SK-N-SH (cell line): ENCODE measurements around the gene C9orf57.

Source experiments
- CTCF ChIP-seq: fragments of 200-600 bp; sonication (generic); IDR thresholded peaks from 2 replicates; pipeline ENCODE4 v1.6.1; 2017; ENCODE audit warnings: antibody characterized with exemption, mild to moderate bottlenecking, moderate library complexity
- EP300 ChIP-seq, 2 experiments: IDR thresholded peaks; 2 replicates each; pipeline versions ENCODE4 v1.4.0 to v1.6.1; 2012; ENCODE audit warnings: borderline replicate concordance in 1 of 2, low read depth in 1 of 2, low read length in 1 of 2
- NFIC ChIP-seq: IDR thresholded peaks from 2 replicates; pipeline ENCODE4 v1.4.0; 2012; ENCODE audit warnings: borderline replicate concordance
- NRF1 ChIP-seq: IDR thresholded peaks from 2 replicates; pipeline ENCODE4 v1.6.1; 2012; ENCODE audit warnings: low read depth, mild to moderate bottlenecking, low read length
- POLR2AphosphoS5 ChIP-seq: IDR thresholded peaks from 2 replicates; pipeline ENCODE4 v1.6.1; 2012; ENCODE audit warnings: low read depth, low read length
- REST ChIP-seq: IDR thresholded peaks from 2 replicates; pipeline ENCODE4 v1.6.1; 2012; ENCODE audit warnings: mild to moderate bottlenecking, low read depth, low read length, moderate library complexity
- RFX5 ChIP-seq: IDR thresholded peaks from 2 replicates; pipeline ENCODE4 v1.6.1; 2012; ENCODE audit warnings: mild to moderate bottlenecking, improper control_type of control experiment, low read length

GRCh38 chr9:72042928-72043327 is 17.5 kb downstream of the C9orf57 start:
- TF ChIP-seq POLR2AphosphoS5 (no peak), CTCF (no peak), NRF1 (no peak), EP300 (IDR thresholded peaks at IDR 0.05; ENCODE audit: borderline replicate concordance in 1 of 2, low read depth in 1 of 2, low read length in 1 of 2) (no peak), REST (no peak), NFIC (no peak), RFX5 (no peak)
